SK-N-SH (cell line): ENCODE results near the gene TDG.

Experiments used
- CHD2 ChIP-seq: fragments of 150-350 bp; IDR thresholded peaks from 2 replicates; pipeline ENCODE4 v1.6.1; 2018; ENCODE audit warnings: low read length; ENCODE audit not compliant: partially characterized antibody
- CTCF ChIP-seq: fragments of 200-600 bp; sonication (generic); IDR thresholded peaks from 2 replicates; pipeline ENCODE4 v1.6.1; 2017; ENCODE audit warnings: antibody characterized with exemption, mild to moderate bottlenecking, moderate library complexity
- EP300 ChIP-seq, 2 experiments: IDR thresholded peaks; 2 replicates each; pipeline versions ENCODE4 v1.4.0 to v1.6.1; 2012; ENCODE audit warnings: borderline replicate concordance in 1 of 2, low read depth in 1 of 2, low read length in 1 of 2

GRCh38 chr12:104012331-104012730, 46.7 kb downstream of the TDG start:
- TF ChIP-seq CHD2 (no peak), CTCF (no peak), EP300 (IDR thresholded peaks at IDR 0.05; ENCODE audit: borderline replicate concordance in 1 of 2, low read depth in 1 of 2, low read length in 1 of 2) (no peak)
